Measurements from ENCODE around the gene DMD. TPM values are rescaled to one million over a fixed set of nuclear protein-coding genes. Genes with fewer than 3 reads are reported as not detected.

The DMD gene
- total RNA-seq, 2 donors from 2014 or later = 2.8 to 3.4 TPM

DNA sequence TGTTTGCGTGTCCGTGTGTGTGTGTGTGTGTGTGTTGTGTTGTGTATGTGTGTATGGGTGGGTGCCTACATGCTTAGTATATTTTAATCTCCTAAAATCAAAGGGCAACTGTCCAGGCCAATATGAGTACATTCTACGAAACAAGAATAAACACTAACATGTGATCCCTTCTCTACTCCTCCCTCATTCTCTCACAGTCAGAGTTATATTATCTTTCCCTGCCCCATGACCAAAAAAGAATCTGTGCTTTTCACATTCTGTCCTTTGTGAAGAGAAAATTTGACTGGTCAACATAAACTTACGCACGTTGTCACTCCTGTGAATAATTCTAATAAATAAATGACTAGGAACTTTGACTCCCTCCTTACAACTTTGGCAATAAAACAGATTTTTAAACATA is 532.9 kb downstream of the DMD start:
- H3K27me3 Mint-ChIP-seq = no peaks in the 10 kb centered on the region
- no peak overlapping the region for H3K4me3 Mint-ChIP-seq
- H3K36me3 Mint-ChIP-seq = no peaks in the 10 kb centered on the region
- ATAC-seq (no peak), DNase-seq (ENCODE audit: low spot score) (no peak)
- no peaks in the 10 kb centered on the region for H3K4me1 Mint-ChIP-seq (ENCODE audit: low read depth in 2 of 2)
- H3K9me3 Mint-ChIP-seq = peaks cover 4% of the 10 kb centered on the region
- no peak overlapping the region for H3K27ac Mint-ChIP-seq

- ATAC-seq = no peak
- Mint-ChIP-seq H3K27me3 (no peaks in the 10 kb centered on the region), H3K4me1 (ENCODE audit: low read depth in 2 of 2) (no peaks in the 10 kb centered on the region), H3K27ac (no peak overlapping the region), H3K9me3 (peaks cover 8% of the 10 kb centered on the region), H3K4me3 (no peak overlapping the region), H3K36me3 (peaks cover 5% of the 10 kb centered on the region)
- no peak for DNase-seq (ENCODE audit: low spot score)
Observed at GRCh38 chrX:32673193-32673592, 538.2 kb downstream of the DMD start.

GRCh38 chrX:32662516-32662915 is 548.8 kb downstream of the DMD start:
- Mint-ChIP-seq H3K36me3 (peaks cover 5% of the 10 kb centered on the region), H3K27me3 (peaks cover 0 to 3% of the 10 kb centered on the region in 2 donors), H3K4me1 (ENCODE audit: low read depth in 2 of 2) (no peaks in the 10 kb centered on the region), H3K4me3 (no peak overlapping the region), H3K27ac (no peak overlapping the region), H3K9me3 (peaks cover 7% of the 10 kb centered on the region)
- DNase-seq (ENCODE audit: low spot score) (no peak), ATAC-seq (no peak)

DNA sequence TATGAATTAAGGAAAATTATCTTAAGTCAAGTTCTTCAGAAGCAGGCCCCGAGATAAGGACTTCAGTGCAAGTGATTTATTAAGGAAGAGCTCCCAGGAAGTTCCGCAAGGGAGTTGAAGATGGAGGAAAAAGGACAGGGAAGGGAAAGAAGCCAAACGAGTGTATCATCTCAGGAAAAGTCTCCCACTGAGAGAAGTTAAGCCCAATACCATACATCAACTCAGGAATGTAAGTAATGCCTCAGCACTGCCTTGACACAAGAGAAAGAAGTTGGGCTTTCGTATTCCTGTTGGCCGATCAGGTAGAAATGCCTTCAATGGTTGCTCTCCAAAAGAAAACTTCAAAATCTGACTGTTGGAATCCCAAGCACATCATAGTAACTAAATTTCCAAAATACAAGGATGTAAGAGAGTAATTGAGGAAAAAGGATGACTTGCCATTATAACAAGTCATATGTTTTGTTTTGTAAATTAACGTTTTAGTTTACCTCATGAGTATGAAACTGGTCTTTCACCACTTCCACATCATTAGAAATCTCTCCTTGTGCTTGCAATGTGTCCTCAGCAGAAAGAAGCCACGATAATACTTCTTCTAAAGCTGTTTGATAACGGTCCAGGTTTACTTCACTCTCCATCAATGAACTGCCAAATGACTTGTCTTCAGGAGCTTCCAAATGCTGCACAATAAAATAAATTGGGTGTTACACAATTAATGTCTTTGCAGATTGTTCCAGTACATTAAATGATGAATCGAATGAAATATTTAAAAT is 566.7 kb downstream of the DMD start:
- ATAC-seq (no peak), DNase-seq (ENCODE audit: low spot score) (no peak)
- Mint-ChIP-seq H3K36me3 (no peaks in the 10 kb centered on the region), H3K27ac (no peak overlapping the region), H3K4me3 (no peak overlapping the region), H3K9me3 (no peaks in the 10 kb centered on the region), H3K27me3 (no peaks in the 10 kb centered on the region), H3K4me1 (ENCODE audit: low read depth in 2 of 2) (no peaks in the 10 kb centered on the region)

- Mint-ChIP-seq H3K4me3 (no peak overlapping the region), H3K4me1 (ENCODE audit: low read depth in 2 of 2) (no peaks in the 10 kb centered on the region), H3K27me3 (no peaks in the 10 kb centered on the region), H3K9me3 (no peaks in the 10 kb centered on the region), H3K36me3 (no peaks in the 10 kb centered on the region), H3K27ac (no peak overlapping the region)
- DNase-seq (ENCODE audit: low spot score) (no peak), ATAC-seq (no peak)
Observed at GRCh38 chrX:32642283-32642682, 569.1 kb downstream of the DMD start.

DNA sequence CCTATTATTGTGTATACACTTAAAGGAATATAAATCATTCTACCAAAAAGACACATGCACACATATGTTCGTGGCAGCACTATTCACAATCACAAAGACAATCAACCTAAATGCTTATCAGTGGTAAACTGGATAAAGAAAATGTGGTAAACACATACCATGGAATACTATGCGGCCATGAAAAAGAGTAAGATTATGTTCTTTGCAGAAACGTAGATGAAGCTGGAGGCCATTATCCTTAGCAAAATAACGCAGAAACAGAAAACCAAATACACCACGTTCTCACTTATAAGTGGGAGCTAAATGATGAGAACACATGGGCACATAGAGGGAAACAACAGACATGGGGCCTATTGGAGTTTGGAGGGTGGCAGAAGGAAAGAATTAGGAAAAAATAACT is 593.2 kb downstream of the DMD start:
- Mint-ChIP-seq H3K27ac (no peak overlapping the region), H3K4me3 (no peak overlapping the region), H3K4me1 (ENCODE audit: low read depth in 2 of 2) (no peaks in the 10 kb centered on the region), H3K9me3 (peaks cover 8% of the 10 kb centered on the region), H3K36me3 (no peaks in the 10 kb centered on the region), H3K27me3 (no peaks in the 10 kb centered on the region)
- DNase-seq (ENCODE audit: low spot score) = no peak
- ATAC-seq = no peak

DNA sequence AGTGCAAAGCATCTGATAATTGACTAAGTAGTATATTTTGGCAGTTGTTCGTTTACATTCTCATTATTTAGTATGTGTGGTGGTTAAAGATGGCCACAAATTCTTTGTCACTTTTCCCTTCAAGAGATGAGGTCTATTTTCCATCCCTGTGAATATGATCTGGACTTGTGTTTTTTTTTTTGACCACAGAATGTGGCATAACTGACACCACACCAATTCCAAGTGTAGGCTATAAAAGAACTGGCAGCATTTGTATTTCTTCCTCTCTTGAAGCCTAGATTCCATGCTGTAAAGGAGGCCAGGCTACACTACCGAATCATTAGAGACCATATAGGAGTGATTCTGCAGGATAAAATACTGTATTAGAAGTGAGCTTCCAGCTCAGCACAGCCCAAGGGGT is 596.6 kb downstream of the DMD start:
- Mint-ChIP-seq H3K4me1 (ENCODE audit: low read depth in 2 of 2) (no peaks in the 10 kb centered on the region), H3K4me3 (no peak overlapping the region), H3K9me3 (peaks cover 6% of the 10 kb centered on the region), H3K27ac (no peak overlapping the region), H3K27me3 (no peaks in the 10 kb centered on the region), H3K36me3 (no peaks in the 10 kb centered on the region)
- DNase-seq (ENCODE audit: low spot score) = no peak
- no peak for ATAC-seq

GRCh38 chrX:32599156-32599555 is 612.2 kb downstream of the DMD start:
- H3K27ac Mint-ChIP-seq = no peak overlapping the region
- H3K4me3 Mint-ChIP-seq = no peak overlapping the region
- no peaks in the 10 kb centered on the region for H3K36me3 Mint-ChIP-seq

DNA sequence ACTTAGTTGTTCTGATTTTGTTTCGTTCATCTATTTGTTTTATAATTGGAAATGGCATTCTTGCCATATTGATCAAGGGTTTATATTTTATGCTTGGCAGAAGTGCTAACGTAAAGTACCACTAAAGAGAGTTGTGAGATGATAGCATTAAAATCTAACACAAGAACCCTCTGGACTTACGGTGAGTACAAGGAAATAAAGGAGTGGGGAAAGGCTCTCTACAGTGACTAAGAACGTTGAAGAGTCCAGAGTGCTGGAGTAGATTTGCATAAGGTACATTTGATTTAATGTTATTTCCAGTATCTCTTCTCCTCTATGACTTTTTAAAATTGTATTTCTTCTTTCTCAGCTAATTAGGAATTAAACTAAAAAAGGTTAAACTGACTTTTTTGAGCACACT is 612.6 kb downstream of the DMD start:
- no peaks in the 10 kb centered on the region for H3K27me3 Mint-ChIP-seq
- H3K4me1 Mint-ChIP-seq (ENCODE audit: low read depth in 2 of 2) = no peaks in the 10 kb centered on the region
- DNase-seq (ENCODE audit: low spot score) (no peak), ATAC-seq (no peak)
- peaks cover 13% of the 10 kb centered on the region for H3K9me3 Mint-ChIP-seq
- no peak overlapping the region for H3K27ac Mint-ChIP-seq
- no peaks in the 10 kb centered on the region for H3K36me3 Mint-ChIP-seq
- no peak overlapping the region for H3K4me3 Mint-ChIP-seq

More at GRCh38 chrX:32599156-32599555, 612.2 kb downstream of the DMD start:
- ATAC-seq = no peak
- Mint-ChIP-seq H3K4me1 (ENCODE audit: low read depth in 2 of 2) (no peaks in the 10 kb centered on the region), H3K27me3 (no peaks in the 10 kb centered on the region), H3K9me3 (peaks cover 13% of the 10 kb centered on the region)
- DNase-seq (ENCODE audit: low spot score) = no peak

- Mint-ChIP-seq H3K4me1 (ENCODE audit: low read depth in 2 of 2) (no peaks in the 10 kb centered on the region), H3K36me3 (no peaks in the 10 kb centered on the region), H3K27me3 (no peaks in the 10 kb centered on the region), H3K9me3 (peaks cover 8% of the 10 kb centered on the region), H3K4me3 (no peak overlapping the region), H3K27ac (no peak overlapping the region)
- ATAC-seq = no peak
- DNase-seq (ENCODE audit: low spot score) = no peak
Observed at GRCh38 chrX:32597777-32598176, 613.6 kb downstream of the DMD start.

DNA sequence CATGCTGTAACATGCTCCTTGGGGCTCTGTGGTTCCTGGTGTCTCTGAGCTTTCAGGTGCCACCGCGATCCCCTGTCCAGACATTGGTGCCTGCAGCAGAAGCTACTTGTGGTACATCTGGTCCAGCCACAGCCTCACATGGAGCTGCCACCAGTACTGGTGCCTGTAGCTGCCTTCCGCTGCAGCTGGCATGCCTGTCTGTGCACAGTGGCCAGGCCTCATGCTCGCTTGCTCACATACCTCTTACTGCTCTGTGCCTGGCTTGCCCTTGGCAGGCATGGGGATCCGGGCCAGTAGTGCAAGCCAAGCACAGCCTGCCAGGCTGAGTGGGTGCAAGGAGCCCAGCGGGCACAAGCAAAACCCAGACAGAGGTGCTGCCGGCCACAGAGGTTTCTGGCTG is 618.6 kb downstream of the DMD start:
- Mint-ChIP-seq H3K9me3 (peaks cover 9% of the 10 kb centered on the region), H3K36me3 (no peaks in the 10 kb centered on the region), H3K4me1 (ENCODE audit: low read depth in 2 of 2) (no peaks in the 10 kb centered on the region), H3K4me3 (no peak overlapping the region), H3K27me3 (no peaks in the 10 kb centered on the region), H3K27ac (no peak overlapping the region)
- no peak for ATAC-seq
- DNase-seq (ENCODE audit: low spot score) = no peak

DNA sequence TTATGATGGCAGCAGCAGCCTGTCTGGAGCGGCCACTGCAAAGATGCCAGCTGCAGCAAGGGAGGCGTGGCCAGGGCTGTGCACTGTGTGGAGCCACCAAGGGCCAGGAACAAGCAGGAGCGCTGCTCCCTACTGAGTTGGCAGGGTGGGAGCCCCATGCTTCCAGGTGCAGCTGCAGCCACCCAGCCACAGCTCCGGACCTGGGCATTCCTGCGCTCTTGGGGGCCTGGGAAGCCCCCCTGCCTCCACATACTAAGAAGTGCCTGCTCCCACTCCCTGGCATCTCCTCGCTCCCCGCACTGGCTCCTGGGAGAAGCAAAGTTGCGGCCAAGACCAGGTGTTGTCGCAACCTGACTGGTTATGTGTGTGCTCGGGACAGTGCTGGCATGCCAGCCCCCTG is 619.8 kb downstream of the DMD start:
- no peaks in the 10 kb centered on the region for H3K4me1 Mint-ChIP-seq (ENCODE audit: low read depth in 2 of 2)
- DNase-seq (ENCODE audit: low spot score) (no peak), ATAC-seq (no peak)
- no peaks in the 10 kb centered on the region for H3K36me3 Mint-ChIP-seq
- no peak overlapping the region for H3K27ac Mint-ChIP-seq
- peaks cover 3% of the 10 kb centered on the region for H3K9me3 Mint-ChIP-seq
- H3K4me3 Mint-ChIP-seq = no peak overlapping the region
- no peaks in the 10 kb centered on the region for H3K27me3 Mint-ChIP-seq

DNA sequence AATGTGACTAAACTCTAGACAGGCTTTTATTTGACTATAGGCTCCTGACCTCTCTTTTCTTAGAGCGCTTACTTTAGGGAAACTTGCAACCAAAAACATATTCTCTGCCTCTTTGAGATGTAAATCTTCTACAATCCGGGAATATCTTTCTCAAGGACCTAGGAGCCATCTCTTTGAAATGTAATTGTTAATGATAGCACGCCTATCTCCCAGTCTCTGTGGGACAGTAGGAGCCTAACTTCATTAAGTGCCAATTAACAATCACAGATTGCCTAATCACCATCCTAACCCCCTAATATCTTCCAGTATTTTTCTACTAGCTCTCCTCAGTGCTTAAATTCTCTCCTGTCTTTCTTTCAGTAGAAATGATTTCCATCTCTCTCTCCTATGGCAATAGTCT is 628.6 kb downstream of the DMD start:
- Mint-ChIP-seq H3K4me3 (no peak overlapping the region), H3K27ac (no peak overlapping the region), H3K27me3 (no peaks in the 10 kb centered on the region), H3K4me1 (ENCODE audit: low read depth in 2 of 2) (no peaks in the 10 kb centered on the region), H3K9me3 (no peaks in the 10 kb centered on the region), H3K36me3 (no peaks in the 10 kb centered on the region)
- ATAC-seq (no peak), DNase-seq (ENCODE audit: low spot score) (no peak)

- H3K27me3 Mint-ChIP-seq = no peaks in the 10 kb centered on the region
Observed at GRCh38 chrX:32576885-32577284, 634.5 kb downstream of the DMD start.

GRCh38 chrX:32572644-32573043 is 638.7 kb downstream of the DMD start:
- Mint-ChIP-seq H3K27ac (no peak overlapping the region), H3K4me1 (ENCODE audit: low read depth in 2 of 2) (no peaks in the 10 kb centered on the region), H3K27me3 (no peaks in the 10 kb centered on the region), H3K36me3 (no peaks in the 10 kb centered on the region), H3K9me3 (no peaks in the 10 kb centered on the region), H3K4me3 (no peak overlapping the region)
- ATAC-seq (no peak), DNase-seq (ENCODE audit: low spot score) (no peak)

More at GRCh38 chrX:32576885-32577284, 634.5 kb downstream of the DMD start:
- no peak for ATAC-seq
- H3K4me3 Mint-ChIP-seq = no peak overlapping the region
- no peaks in the 10 kb centered on the region for H3K9me3 Mint-ChIP-seq
- no peak overlapping the region for H3K27ac Mint-ChIP-seq
- no peak for DNase-seq (ENCODE audit: low spot score)
- H3K36me3 Mint-ChIP-seq = no peaks in the 10 kb centered on the region
- H3K4me1 Mint-ChIP-seq (ENCODE audit: low read depth in 2 of 2) = no peaks in the 10 kb centered on the region
